Panc1 (cell line): ENCODE results near the gene KRTCAP2. TPM values are rescaled to one million over a fixed set of nuclear protein-coding genes. Genes with fewer than 3 reads are reported as not detected.

Experiments
- ATAC-seq: fragments of 200-7000 bp; cut with Tn5 transposase; 2 replicates; pipeline ENCODE4 v1.9.1; 2020; ENCODE audit warnings: mild to moderate bottlenecking, moderate library complexity
- BruUV-seq: library from RNA; stranded (reverse); fragments of 400-500 nt; replicated peaks from 2 replicates; lab custom pipeline; 2021; lab: Mats Ljungman, UMichigan
- CTCF ChIA-PET: fragments of 300-600 bp; sonication (Branson Sonifier 250); formaldehyde crosslinking; loops from one replicate; lab custom pipeline; 2022; ENCODE audit warnings: antibody characterized with exemption; lab: Charles Lee
- POLR2A ChIA-PET: fragments of 300-600 bp; sonication (Branson Sonifier 250); formaldehyde crosslinking; loops from one replicate; lab custom pipeline; 2022; ENCODE audit warnings: antibody characterized with exemption; lab: Charles Lee
- DNase-seq: peaks from one replicate; pipeline ENCODE4 v3.0.0-alpha.2; 2010; ENCODE audit warnings: low read depth, low spot score
- H3K27ac ChIP-seq: 2 replicates; pipeline ENCODE4 v1.5.1; 2011; ENCODE audit warnings: mild to moderate bottlenecking, low read length, inconsistent platforms
- H3K27me3 ChIP-seq: fragments of 200-500 bp; sonication (Bioruptor generic); 2 replicates; pipeline ENCODE4 v1.6.0; 2014; ENCODE audit warnings: low read length, inconsistent platforms; ENCODE audit not compliant: control insufficient read depth, insufficient read depth
- H3K36me3 ChIP-seq: fragments of 200-500 bp; sonication (Bioruptor generic); 2 replicates; pipeline ENCODE4 v1.5.1; 2014; ENCODE audit warnings: inconsistent platforms, mild to moderate bottlenecking, low read length, moderate library complexity; ENCODE audit not compliant: control insufficient read depth, insufficient read depth
- H3K4me1 ChIP-seq: 2 replicates; pipeline ENCODE4 v1.5.1; 2011; ENCODE audit warnings: inconsistent platforms, mild to moderate bottlenecking, low read length, moderate library complexity; ENCODE audit not compliant: control insufficient read depth, insufficient read depth
- H3K4me3 ChIP-seq, 2 experiments: 2 replicates each; pipeline ENCODE4 v1.5.1; 2011 to 2012; ENCODE audit warnings: low read depth in 2 of 2, low read length in 2 of 2, mild to moderate bottlenecking in 2 of 2, inconsistent platforms in 1 of 2, moderate library complexity in 1 of 2
- H3K9me3 ChIP-seq: fragments of 200-500 bp; sonication (Bioruptor generic); 2 replicates; pipeline ENCODE4 v1.5.1; 2014; ENCODE audit warnings: low read depth, mild to moderate bottlenecking, inconsistent platforms, low read length, moderate library complexity; ENCODE audit not compliant: control insufficient read depth, insufficient read depth
- POLR2AphosphoS5 ChIP-seq: IDR thresholded peaks from 2 replicates; pipeline ENCODE4 v1.6.1; 2012; ENCODE audit warnings: mild to moderate bottlenecking, low read depth, low read length, moderate library complexity
- SIN3A ChIP-seq: IDR thresholded peaks from 2 replicates; pipeline ENCODE4 v1.6.1; 2012; ENCODE audit warnings: low read depth, mild to moderate bottlenecking, low read length, moderate library complexity, borderline replicate concordance; ENCODE audit not compliant: insufficient read depth
- TCF7L2 ChIP-seq: IDR thresholded peaks from 2 replicates; pipeline ENCODE4 v1.6.1; 2011; ENCODE audit warnings: mild to moderate bottlenecking, low read depth, low read length, inconsistent platforms
- in situ Hi-C: cut with HindIII; loops from 2 replicates; pipeline ENCODE4 v1.10.0; 2016; ENCODE audit warnings: low sequenced_read_pairs, low pct_unique_long_range_greater_than_20kb
- intact Hi-C: fragments of 100-400 bp; cut with micrococcal nuclease; formaldehyde crosslinking; loops from one replicate; pipeline ENCODE4 v1.10.0; 2022; ENCODE audit not compliant: unreplicated experiment
- total RNA-seq: library from RNA; stranded (reverse); gene quantifications from one replicate; pipeline ENCODE4 v1.2.1, GENCODE V29; 2021; ENCODE audit not compliant: unreplicated experiment
- TF ChIP-seq, protein P1 (sequence below): fragments of 450-650 bp; IDR thresholded peaks from 2 replicates; pipeline ENCODE4 v1.5.1; 2017; ENCODE audit warnings: mild to moderate bottlenecking
- TF ChIP-seq, protein P2 (sequence below), 2 experiments: IDR thresholded peaks; 2 replicates each; pipeline ENCODE4 v1.6.1; 2011 to 2012; ENCODE audit warnings: low read depth in 2 of 2, control low read depth in 1 of 2, low read length in 1 of 2, mild to moderate bottlenecking in 1 of 2, moderate library complexity in 1 of 2; ENCODE audit not compliant: insufficient read depth in 1 of 2

Gene KRTCAP2
- total RNA-seq, 1 experiment from 2014 or later = 155 TPM

DNA sequence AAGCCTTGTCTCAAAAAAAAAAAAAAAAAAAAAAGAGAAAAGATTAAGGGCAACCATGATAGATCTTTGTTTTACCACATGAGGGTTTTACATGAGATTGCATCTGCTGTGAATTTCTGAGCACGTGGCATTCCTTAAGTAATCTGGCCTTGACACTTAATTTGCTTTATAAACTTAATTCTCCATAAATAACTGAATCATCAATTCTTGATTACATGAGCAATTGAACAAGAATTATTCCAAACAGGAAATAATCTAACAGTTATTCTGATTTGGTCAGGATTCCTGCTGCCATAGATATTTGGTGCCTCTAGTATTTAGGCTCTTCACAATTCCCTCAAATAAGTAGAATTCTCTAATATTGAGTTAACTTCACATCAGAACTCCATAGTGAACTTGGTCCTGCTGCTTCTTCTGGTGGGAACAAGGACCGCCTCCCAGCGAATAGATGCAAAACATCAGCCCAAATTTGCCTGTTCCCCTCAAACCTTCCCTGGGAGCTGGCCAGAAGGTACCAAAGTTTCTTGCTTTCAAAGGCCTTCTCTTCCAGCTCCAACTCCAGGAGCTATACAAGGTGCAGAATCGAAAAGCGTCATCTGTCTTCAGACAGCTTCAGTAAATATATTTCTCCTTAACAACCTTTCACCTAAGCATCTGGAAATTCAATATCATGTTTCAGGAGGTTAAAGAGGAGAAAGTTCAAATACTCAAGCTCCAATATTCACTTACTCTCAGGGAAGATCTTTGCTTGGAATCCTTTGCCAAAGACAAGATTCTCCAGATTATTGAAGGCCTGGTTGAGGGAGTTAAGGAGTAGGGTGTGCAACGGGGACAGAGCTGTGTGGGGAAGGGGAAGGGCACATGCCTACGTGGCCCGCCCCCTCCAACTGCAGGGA, 1.0 kb downstream of the KRTCAP2 start:
- peak; percentile 27; the same call in 1 of the 2 replicates for ATAC-seq
- intact Hi-C loops = no loop called here
- TF ChIP-seq, protein P1, sequence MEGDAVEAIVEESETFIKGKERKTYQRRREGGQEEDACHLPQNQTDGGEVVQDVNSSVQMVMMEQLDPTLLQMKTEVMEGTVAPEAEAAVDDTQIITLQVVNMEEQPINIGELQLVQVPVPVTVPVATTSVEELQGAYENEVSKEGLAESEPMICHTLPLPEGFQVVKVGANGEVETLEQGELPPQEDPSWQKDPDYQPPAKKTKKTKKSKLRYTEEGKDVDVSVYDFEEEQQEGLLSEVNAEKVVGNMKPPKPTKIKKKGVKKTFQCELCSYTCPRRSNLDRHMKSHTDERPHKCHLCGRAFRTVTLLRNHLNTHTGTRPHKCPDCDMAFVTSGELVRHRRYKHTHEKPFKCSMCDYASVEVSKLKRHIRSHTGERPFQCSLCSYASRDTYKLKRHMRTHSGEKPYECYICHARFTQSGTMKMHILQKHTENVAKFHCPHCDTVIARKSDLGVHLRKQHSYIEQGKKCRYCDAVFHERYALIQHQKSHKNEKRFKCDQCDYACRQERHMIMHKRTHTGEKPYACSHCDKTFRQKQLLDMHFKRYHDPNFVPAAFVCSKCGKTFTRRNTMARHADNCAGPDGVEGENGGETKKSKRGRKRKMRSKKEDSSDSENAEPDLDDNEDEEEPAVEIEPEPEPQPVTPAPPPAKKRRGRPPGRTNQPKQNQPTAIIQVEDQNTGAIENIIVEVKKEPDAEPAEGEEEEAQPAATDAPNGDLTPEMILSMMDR = no peak
- TF ChIP-seq SIN3A (no peak), POLR2AphosphoS5 (no peak), TCF7L2 (no peak)
- TF ChIP-seq, protein P2, sequence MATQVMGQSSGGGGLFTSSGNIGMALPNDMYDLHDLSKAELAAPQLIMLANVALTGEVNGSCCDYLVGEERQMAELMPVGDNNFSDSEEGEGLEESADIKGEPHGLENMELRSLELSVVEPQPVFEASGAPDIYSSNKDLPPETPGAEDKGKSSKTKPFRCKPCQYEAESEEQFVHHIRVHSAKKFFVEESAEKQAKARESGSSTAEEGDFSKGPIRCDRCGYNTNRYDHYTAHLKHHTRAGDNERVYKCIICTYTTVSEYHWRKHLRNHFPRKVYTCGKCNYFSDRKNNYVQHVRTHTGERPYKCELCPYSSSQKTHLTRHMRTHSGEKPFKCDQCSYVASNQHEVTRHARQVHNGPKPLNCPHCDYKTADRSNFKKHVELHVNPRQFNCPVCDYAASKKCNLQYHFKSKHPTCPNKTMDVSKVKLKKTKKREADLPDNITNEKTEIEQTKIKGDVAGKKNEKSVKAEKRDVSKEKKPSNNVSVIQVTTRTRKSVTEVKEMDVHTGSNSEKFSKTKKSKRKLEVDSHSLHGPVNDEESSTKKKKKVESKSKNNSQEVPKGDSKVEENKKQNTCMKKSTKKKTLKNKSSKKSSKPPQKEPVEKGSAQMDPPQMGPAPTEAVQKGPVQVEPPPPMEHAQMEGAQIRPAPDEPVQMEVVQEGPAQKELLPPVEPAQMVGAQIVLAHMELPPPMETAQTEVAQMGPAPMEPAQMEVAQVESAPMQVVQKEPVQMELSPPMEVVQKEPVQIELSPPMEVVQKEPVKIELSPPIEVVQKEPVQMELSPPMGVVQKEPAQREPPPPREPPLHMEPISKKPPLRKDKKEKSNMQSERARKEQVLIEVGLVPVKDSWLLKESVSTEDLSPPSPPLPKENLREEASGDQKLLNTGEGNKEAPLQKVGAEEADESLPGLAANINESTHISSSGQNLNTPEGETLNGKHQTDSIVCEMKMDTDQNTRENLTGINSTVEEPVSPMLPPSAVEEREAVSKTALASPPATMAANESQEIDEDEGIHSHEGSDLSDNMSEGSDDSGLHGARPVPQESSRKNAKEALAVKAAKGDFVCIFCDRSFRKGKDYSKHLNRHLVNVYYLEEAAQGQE (IDR thresholded peaks at IDR 0.05; ENCODE audit: insufficient read depth in 1 of 2, low read depth in 2 of 2, low read length in 1 of 2) = no peak

DNA sequence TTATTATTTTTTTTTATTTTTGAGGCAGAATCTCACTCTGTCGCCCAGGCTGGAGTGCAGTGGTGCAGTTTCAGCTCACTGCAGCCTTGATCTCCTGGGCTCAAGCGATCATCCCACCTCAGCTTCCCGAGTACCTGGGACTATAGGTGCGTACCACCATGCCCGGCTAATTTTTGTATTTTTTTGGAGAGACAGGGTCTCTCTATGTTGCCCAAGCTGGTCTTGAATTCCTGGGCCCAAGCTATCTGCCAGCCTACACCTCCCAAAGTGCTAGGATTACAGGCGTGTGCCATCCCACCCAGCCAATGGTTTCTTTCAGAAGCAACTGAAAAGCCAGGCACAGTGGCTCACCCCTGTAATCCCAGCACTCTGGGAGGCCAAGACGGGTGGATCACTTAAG, 2.3 kb downstream of the KRTCAP2 start:
- ChIA-PET CTCF (interaction anchor here (0.6 to 0.7 kb wide), 3 partner anchors 8 to 1544 kb away, joined by 3 to 24 read pairs (median 10); no protein-coding TSS in a partner anchor), POLR2A (no interaction called here)
- Histone ChIP-seq H3K27me3 (no peaks in the 10 kb centered on the region), H3K4me1 (peaks cover 22% of the 10 kb centered on the region), H3K36me3 (no peaks in the 10 kb centered on the region; the same call in 1 of the 2 replicates), H3K4me3 (no peak overlapping the region), H3K9me3 (no peaks in the 10 kb centered on the region), H3K27ac (no peak overlapping the region)
- TF ChIP-seq SIN3A (no peak), TCF7L2 (no peak), POLR2AphosphoS5 (no peak)
- TF ChIP-seq, protein P2 (IDR thresholded peaks at IDR 0.05; ENCODE audit: insufficient read depth in 1 of 2, low read depth in 2 of 2, low read length in 1 of 2) = no peak
- TF ChIP-seq, protein P1 = no peak
- DNase-seq (no peak), ATAC-seq (no peak)
- intact Hi-C loops (no loop called here), in situ Hi-C loops (no loop called here)
- no TSS peak for BruUV-seq

More for the DNA sequence above, 1.0 kb downstream of the KRTCAP2 start:
- H3K4me3 ChIP-seq = peak overlapping the region; percentile 88 to 89
- ChIA-PET POLR2A (interaction anchor here (0.6 to 0.7 kb wide), 4 partner anchors 73 to 1520 kb away, joined by 3 to 4 read pairs (median 3); no protein-coding TSS in a partner anchor), CTCF (interaction anchor here (0.8 to 1.9 kb wide), 5 partner anchors 21 to 87 kb away, joined by 3 to 15 read pairs (median 5); no protein-coding TSS in a partner anchor)
- H3K9me3 ChIP-seq = no peaks in the 10 kb centered on the region
- no peaks in the 10 kb centered on the region for H3K27me3 ChIP-seq
- H3K4me1 ChIP-seq = peaks cover 29% of the 10 kb centered on the region
- in situ Hi-C loops = no loop called here
- BruUV-seq = no TSS peak
- DNase-seq = no peak
- no peaks in the 10 kb centered on the region; the same call in 1 of the 2 replicates for H3K36me3 ChIP-seq
- H3K27ac ChIP-seq = peak overlapping the region; percentile 92
